ENCODE measurements around the gene NDUFV1.
"Not testable (repeated sequence)": the region's sequence is repeated elsewhere in the genome, so short reads cannot be mapped to it uniquely, and the experiment has no call there.

NDUFV1 gene

DNA sequence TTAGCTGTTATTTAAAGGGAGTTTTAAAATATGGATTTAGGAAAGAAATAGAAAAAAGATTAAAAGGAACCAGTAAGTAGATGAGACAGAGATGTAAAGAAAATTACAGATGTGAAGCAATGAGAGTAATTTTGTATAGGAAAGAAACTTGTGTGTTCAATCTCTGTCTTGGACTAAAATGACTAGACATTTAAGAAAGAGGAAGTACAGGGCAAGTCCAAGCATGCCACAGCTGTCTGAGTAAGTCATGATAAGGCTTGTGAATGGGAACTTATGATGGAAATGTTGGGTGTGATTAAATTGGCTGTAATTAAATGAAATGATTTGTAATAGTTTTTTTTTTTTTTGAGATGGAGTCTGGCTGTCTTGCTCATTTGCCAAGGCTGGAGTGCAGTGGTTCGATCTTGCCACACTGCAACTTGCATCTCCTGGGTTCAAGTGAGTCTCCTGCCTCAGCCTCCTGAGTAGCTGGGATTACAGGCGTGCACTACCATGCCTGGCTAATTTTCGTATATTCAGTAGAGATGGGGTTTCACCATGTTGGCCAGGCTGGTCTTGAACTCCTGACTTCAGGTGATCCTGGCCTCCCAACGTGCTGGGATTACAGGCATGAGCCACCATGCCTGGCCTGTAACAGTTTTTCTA, 49.7 kb downstream of the NDUFV1 start:
- Histone ChIP-seq H3K36me3 (ENCODE audit: insufficient read depth, low read length) (0 out of 2 replicates have a peak, but pooled peaks cover 3% of the 10 kb centered on the region), H2AFZ (ENCODE audit: low read depth, low read length) (no peak overlapping the region), H3K9ac (ENCODE audit: low read depth, low read length) (no peak overlapping the region), H3K27ac (ENCODE audit: low read length) (no peak overlapping the region), H3K4me2 (ENCODE audit: insufficient read depth, low read length) (no peak overlapping the region), H3K79me2 (ENCODE audit: insufficient read depth, low read length) (no peaks in the 10 kb centered on the region), H3K4me1 (ENCODE audit: insufficient read depth, low read length) (peaks cover 13% of the 10 kb centered on the region), H4K20me1 (ENCODE audit: insufficient read depth, low read length) (no peaks in the 10 kb centered on the region), H3K9me3 (ENCODE audit: insufficient read depth, low read length, severe bottlenecking) (peaks cover 14% of the 10 kb centered on the region), H3K4me3 (ENCODE audit: low read depth in 1 of 2, low read length in 2 of 2) (no peak overlapping the region; a peak in 1 of 4 replicates), H3K27me3 (ENCODE audit: insufficient read depth, low read length, poor library complexity) (no peaks in the 10 kb centered on the region)
- no peak for TF ChIP-seq EZH2 (IDR thresholded peaks at IDR 0.05; ENCODE audit: borderline replicate concordance, low read depth, low read length, severe bottlenecking)
- TF ChIP-seq, protein P1, sequence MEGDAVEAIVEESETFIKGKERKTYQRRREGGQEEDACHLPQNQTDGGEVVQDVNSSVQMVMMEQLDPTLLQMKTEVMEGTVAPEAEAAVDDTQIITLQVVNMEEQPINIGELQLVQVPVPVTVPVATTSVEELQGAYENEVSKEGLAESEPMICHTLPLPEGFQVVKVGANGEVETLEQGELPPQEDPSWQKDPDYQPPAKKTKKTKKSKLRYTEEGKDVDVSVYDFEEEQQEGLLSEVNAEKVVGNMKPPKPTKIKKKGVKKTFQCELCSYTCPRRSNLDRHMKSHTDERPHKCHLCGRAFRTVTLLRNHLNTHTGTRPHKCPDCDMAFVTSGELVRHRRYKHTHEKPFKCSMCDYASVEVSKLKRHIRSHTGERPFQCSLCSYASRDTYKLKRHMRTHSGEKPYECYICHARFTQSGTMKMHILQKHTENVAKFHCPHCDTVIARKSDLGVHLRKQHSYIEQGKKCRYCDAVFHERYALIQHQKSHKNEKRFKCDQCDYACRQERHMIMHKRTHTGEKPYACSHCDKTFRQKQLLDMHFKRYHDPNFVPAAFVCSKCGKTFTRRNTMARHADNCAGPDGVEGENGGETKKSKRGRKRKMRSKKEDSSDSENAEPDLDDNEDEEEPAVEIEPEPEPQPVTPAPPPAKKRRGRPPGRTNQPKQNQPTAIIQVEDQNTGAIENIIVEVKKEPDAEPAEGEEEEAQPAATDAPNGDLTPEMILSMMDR (IDR thresholded peaks at IDR 0.05; ENCODE audit: borderline replicate concordance, extremely low read depth, low read length, poor library complexity, severe bottlenecking): no peak
- ATAC-seq (ENCODE audit: insufficient read depth, low read depth) (no peak), DNase-seq (no peak)

DNA sequence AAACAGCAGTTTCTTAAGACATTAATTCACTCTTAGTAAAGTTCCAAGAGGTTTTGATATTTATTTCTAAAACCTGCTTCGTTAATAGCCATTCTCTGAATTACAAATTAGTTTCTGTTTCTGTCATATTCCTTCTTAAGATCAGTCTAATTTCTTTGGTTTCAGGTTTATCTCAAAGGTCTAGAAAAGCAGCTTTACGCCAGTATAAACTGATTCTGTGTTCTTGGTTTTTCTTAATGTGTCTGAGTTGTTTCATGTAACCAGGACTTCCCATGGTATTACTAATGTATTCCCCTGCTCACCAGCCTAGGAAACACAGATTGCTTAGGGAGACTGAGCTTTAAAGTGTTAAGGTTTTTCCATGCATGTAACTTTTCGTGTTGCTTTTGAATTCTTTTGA, 50.6 kb downstream of the NDUFV1 start:
- no peak overlapping the region for H3K27ac ChIP-seq (ENCODE audit: low read length)
- no peak overlapping the region for H3K9ac ChIP-seq (ENCODE audit: low read depth, low read length)
- peaks cover 14% of the 10 kb centered on the region for H3K9me3 ChIP-seq (ENCODE audit: insufficient read depth, low read length, severe bottlenecking)
- no peak for TF ChIP-seq EZH2 (IDR thresholded peaks at IDR 0.05; ENCODE audit: borderline replicate concordance, low read depth, low read length, severe bottlenecking)
- H3K4me2 ChIP-seq (ENCODE audit: insufficient read depth, low read length): no peak overlapping the region
- no peaks in the 10 kb centered on the region for H3K27me3 ChIP-seq (ENCODE audit: insufficient read depth, low read length, poor library complexity)
- 0 out of 2 replicates have a peak, but pooled peaks cover 3% of the 10 kb centered on the region for H3K36me3 ChIP-seq (ENCODE audit: insufficient read depth, low read length)
- DNase-seq (no peak), ATAC-seq (ENCODE audit: insufficient read depth, low read depth) (no peak)
- H3K4me3 ChIP-seq (ENCODE audit: low read depth in 1 of 2, low read length in 2 of 2): no peak overlapping the region
- peaks cover 7% of the 10 kb centered on the region; the same call in 1 of the 2 replicates for H3K4me1 ChIP-seq (ENCODE audit: insufficient read depth, low read length)
- H4K20me1 ChIP-seq (ENCODE audit: insufficient read depth, low read length): no peaks in the 10 kb centered on the region
- H3K79me2 ChIP-seq (ENCODE audit: insufficient read depth, low read length): no peaks in the 10 kb centered on the region
- H2AFZ ChIP-seq (ENCODE audit: low read depth, low read length): no peak overlapping the region

DNA sequence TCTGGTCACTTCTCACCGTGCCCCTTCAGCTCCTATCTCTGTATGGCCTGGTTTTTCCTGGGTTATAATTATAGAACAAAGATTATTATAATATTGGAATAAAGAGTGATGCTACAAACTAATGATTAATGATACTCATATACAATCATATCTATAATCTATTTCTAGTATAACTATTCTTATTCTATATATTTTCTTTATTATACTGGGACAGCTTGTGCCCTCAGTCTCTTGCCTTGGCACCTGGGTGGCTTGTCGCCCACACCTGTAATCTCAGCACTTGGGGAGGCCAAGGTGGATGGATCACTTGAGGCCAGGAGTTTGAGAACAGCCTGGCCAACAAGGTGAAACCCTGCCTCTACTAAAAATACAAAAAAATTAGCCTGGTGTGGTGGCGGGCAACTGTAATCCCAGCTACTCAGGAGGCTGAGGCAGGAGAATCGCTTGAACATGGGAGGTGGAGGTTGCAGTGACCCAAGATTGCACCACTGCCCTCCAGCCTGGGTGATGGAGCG, 53.0 kb downstream of the NDUFV1 start:
- not testable (repeated sequence) for H3K9ac ChIP-seq (ENCODE audit: low read depth, low read length); DNase-seq; H3K4me2 ChIP-seq (ENCODE audit: insufficient read depth, low read length); ATAC-seq (ENCODE audit: insufficient read depth, low read depth); H2AFZ ChIP-seq (ENCODE audit: low read depth, low read length); H3K79me2 ChIP-seq (ENCODE audit: insufficient read depth, low read length); H3K4me3 ChIP-seq (ENCODE audit: low read depth in 1 of 2, low read length in 2 of 2); H3K36me3 ChIP-seq (ENCODE audit: insufficient read depth, low read length); H3K4me1 ChIP-seq (ENCODE audit: insufficient read depth, low read length); H3K27ac ChIP-seq (ENCODE audit: low read length); H4K20me1 ChIP-seq (ENCODE audit: insufficient read depth, low read length); H3K27me3 ChIP-seq (ENCODE audit: insufficient read depth, low read length, poor library complexity)
- H3K9me3 ChIP-seq (ENCODE audit: insufficient read depth, low read length, severe bottlenecking): peaks cover 14% of the 10 kb centered on the region

DNA sequence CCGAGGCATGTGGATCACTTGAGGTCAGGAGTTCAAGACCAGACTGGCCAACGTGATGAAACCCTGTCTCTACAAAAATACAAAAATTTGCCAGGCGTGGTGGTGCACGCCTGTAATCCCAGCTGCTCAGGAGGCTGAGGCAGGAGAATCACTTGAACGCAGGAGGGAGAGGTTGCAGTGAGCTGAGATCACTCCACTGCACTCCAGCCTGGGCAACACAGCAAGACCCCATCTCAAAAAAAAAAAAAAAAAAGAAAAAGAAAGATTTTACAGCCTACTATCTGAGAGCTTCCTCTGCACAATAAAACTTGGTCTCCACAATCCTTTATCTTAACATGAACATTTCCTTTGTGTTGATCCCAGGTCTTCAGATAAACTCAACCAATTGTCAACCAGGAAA, 54.0 kb downstream of the NDUFV1 start:
- H3K27ac ChIP-seq (ENCODE audit: low read length): 0 out of 2 replicates have a peak overlapping the region, but pooled peaks have one; percentile 10
- H3K36me3 ChIP-seq (ENCODE audit: insufficient read depth, low read length); H4K20me1 ChIP-seq (ENCODE audit: insufficient read depth, low read length); H3K4me3 ChIP-seq (ENCODE audit: low read depth in 1 of 2, low read length in 2 of 2); H3K9ac ChIP-seq (ENCODE audit: low read depth, low read length); H3K27me3 ChIP-seq (ENCODE audit: insufficient read depth, low read length, poor library complexity); DNase-seq; H3K79me2 ChIP-seq (ENCODE audit: insufficient read depth, low read length); ATAC-seq (ENCODE audit: insufficient read depth, low read depth); H3K4me1 ChIP-seq (ENCODE audit: insufficient read depth, low read length); H3K4me2 ChIP-seq (ENCODE audit: insufficient read depth, low read length); H2AFZ ChIP-seq (ENCODE audit: low read depth, low read length): not testable (repeated sequence)
- H3K9me3 ChIP-seq (ENCODE audit: insufficient read depth, low read length, severe bottlenecking): peaks cover 11% of the 10 kb centered on the region

All from DND-41 (cell line).